GM11168 (cell line): ENCODE data around the gene STK36.

Experiments used
- in situ Hi-C: fragments of 300-500 bp; cut with MboI; formaldehyde crosslinking; loops from one replicate; pipeline ENCODE4 v1.12.0; 2022; ENCODE audit warnings: low sequenced_read_pairs; ENCODE audit not compliant: unreplicated experiment

STK36 gene

DNA sequence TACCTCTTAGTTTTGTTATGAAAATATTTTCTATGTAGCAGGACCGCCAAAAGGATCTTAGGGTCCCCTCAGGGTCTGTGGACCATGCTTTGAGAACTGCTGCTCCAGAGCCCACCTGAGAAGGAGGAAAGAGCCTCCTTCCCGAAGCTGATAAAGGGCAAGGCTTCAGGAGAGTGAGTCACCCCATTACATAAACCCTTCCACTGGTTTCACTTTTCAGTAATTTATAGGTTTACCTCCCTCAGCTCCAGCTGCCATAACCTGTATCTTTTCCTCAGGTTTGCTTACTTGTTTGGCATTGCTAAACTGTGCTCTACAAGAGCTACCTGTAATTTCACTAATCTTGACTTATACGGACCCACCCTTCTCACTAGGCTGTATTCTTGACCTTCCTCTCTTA lies 45.4 kb downstream of the STK36 start:
- in situ Hi-C loops, result no loop called here

DNA sequence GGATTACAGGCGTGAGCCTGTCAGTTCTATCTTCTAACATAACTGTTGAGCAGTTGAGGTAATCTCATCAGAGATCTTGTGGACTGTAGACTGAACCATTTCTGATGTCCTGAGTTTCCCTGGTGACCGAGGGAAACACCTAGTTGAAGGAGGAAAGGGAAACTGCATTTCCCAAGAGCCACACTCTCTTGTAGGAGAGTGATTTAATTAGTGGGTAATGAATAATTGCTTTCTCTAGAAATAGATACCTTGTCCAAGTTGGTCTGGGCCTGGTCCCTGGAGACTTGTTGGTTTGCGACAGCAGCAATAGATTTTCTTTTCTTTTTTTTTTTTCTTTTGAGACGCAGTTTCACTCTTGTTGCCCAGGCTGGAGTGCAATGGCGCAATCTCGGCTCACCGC lies 46.2 kb downstream of the STK36 start:
- in situ Hi-C loops, result no loop called here

DNA sequence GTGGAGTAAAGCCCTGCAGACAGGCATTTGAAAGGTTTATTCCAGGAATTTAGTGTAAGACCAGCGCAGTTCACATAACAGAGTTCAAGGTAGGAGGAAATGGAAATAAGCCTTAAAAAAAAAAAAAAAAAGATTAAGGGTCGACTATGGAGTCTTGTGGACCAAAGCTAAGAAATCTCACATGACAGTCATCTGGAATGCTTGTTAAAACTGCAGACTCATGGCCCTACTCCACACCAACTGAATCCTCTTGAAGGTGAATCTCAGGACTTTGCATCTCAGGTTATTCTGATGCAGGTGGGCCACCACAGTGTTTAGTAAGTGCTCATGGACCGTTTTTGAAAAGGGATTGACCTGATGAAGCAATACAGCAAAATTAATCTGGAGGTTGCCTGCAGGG lies 47.6 kb downstream of the STK36 start:
- in situ Hi-C loops, result no loop called here

DNA sequence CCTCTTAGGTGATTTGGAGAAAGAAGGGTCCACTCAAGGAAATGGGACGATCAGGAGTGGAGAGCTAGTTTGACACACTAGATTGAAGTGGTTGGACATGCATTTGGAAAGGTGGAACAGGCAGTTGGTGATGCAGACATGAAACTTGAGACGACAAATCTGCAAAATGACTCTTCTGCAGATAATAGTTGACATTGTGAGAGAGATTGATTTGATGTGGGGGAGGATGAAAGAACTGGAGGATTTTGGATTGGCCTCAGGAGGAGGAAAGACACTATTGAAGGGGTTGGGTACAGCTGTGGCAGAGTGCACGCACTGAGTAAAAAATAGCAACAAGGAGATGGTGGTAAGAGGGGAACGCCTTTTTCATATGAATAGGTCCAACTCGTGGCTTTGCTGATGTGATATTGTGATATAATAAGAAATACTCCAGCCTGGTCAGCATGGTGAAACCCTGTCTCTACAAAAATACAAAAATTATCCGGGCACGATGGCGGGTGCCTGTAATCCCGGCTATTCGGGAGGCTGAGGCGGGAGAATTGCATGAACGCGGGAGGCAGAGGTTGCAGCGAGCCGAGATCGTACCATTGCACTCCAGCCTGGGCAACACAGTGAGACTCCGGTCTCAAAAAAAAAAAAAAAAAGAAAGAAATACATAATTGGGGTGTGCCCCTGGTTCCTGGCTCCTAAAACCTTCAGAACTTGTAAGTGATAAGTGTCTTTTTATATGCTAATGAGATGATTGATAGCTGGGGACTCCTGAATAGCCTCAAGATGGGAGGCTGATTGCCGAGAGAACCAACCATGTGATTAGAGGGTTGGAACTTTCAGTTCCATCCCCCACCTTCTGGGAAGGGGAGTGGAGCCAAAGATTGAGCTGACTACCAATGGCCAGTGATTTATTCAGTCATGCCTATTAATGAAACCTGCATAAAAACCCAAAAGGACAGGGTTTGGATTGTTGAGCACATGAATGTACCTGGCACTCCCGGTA lies 48.5 kb downstream of the STK36 start:
- in situ Hi-C loops, result no loop called here

DNA sequence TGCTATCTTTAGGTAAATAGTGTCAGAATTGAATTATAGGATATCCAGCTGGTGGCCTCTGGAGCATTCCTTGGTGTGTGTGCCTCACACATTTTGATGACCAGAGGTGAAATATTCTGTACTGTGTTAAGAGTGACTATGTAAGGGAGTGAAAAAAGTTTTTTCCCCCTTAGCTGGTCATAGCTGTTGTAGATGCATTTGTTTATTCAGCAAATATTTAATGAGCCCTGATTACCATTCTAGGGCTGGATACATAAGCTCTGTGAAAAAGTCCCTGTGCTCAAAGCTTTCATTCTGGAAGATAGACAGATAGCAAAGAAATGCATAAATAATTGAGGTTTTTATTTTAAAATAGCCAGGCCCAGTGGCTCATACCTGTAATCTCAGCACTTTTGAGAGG lies 49.6 kb downstream of the STK36 start:
- in situ Hi-C loops, result no loop called here

DNA sequence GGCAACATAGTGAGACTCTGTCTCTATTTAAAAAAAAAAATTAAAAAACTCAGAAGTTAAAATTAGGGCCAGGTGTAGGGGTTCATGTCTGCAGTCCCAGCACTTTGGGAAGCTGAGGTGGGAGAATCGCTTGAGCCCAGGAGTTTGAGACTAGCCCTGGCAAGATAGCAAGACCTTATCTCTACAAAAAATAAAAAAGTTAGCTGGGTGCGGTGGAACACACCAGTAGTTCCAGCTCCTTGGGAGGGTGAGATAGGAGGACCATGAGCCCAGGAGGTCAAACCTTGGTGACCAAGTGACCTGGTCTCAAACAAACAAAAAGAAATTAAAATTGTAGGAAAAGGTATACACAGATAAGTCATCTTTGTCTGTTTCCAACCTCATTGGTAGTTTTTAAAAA lies 50.0 kb downstream of the STK36 start:
- in situ Hi-C loops, result no loop called here

DNA sequence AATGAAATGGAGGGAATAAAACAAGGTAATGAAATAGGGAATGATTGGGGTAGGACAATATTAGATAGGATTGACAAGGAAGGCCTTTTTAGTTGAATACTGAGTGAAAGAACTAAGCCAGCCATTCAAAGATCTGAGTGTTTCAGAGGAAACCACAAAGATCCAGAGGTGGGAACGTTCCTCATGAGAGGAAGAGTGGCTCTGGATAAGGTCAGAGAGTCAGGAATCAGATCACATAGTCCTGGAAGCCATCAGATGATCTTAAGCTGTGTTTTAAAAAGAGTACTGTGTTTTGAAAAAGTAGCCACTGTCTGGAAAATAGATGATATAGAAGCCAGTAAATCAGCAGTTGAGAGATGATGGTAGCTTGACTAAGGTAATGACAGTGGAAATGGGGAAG lies 50.5 kb downstream of the STK36 start:
- in situ Hi-C loops, result no loop called here

DNA sequence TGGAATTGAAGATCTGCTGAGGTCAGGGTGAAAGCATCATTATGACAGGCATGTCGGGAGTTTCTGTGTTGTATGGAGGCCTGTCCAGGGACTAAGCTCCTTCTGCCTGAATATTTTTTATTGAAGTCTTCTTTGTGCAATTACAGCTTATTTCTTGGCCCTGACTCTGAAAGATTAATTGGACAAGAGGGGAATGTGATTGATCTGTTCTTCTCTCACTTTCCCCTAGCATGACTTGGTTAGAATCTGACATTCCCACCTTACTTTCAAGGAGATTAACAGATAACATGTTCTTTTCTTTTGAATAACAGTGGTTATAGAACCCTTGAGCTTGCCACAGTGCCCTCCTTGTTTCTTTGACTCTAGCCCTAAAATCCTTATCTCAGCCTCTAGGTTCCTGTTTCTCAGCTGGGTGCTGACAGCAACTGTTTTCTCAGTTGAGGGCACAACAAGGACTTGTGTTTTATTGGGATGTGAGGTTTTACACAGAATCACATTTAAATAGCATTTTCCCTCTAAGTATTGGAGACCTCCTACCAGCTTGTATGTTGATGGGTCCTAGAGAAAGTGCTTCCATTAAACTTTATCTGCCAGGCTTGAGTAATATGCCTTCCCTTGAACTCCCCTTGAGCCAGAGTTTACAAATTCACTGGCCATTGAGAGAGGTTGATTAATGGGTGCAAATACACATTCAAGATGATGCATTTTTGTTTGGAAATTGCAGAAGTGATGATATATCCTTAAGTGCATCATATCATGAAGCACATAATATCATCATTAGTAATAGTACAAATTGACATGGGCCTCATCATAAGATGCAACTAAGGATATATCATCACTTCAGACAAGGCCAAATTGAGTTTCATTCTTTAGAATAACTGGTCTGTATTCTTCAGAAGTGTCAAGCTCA lies 51.2 kb downstream of the STK36 start:
- in situ Hi-C loops, result no loop called here

DNA sequence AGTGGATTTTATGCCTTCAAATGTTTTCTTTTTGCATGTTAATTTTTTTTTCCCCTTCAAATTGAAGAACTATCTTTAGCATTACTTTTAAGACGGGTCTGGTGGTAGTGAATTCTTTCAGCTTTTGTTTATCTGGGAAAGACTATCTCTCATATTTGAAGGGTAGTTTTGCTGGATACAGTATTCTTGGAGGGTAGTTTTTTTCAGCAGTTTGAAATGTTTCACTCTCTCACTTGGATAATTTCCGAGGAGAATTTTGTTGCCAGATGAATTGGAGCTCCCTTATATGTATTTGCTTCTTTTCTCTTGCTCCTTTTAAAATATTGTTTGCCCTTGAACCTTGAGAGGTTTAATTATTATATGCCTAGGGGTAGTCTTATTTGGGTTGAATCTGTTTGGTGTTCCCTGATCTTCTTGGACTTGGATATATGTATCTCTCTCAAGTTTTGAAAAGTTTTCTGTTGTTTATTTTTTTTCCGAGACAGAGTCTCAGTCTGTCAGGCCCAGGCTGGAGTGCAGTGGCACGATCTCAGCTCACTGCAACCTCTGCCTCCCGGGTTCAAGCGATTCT lies 54.2 kb downstream of the STK36 start:
- in situ Hi-C loops, result no loop called here

DNA sequence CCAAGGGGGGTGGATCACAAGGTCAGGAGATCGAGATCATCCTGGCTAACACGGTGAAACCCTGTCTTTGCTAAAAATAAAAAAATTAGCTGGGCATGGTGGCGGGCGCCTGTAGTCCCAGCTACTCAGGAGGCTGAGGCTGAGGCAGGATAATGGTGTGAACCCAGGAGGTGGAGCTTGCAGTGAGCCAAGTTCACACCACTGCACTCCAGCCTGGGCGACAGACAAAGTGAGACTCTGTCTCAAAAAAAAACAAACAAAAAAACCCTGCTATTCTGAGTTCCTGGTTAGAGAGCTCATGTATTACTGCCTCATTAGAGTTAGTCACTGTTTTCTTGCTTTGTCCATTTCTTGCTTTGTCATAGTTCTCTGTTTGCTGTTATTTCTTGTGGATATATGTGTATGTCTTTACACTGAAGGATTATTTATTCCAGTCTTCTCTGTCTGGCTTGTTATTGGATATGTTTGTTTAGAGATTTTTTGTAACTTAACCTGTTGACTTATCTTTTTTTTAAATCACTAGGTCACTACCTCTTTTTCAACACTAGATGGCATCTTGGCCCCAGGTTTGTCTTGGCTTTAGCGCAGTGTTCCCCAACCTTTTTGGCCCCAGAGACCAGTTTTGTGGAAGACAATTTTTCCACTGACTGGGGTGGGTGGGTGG lies 55.7 kb downstream of the STK36 start:
- in situ Hi-C loops, result no loop called here

DNA sequence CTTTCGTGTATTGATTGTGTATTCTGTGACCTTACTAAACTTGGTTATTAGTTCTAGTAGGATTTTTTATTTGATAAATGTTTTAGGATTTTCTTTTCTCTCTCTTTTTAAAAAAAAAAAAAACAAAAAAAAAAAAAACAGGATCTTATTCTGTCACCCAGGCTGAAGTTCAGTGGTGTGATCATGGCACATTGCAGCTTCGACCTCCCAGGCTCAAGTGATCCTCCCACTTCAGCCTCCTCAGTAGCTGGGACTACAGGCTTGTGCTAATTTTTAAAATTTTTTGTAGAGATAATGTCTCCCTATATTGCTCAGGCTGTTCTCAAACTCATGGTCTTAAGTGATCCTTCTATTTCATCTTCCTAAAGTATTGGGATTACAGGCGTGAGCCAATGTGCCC lies 57.8 kb downstream of the STK36 start:
- in situ Hi-C loops, result no loop called here

DNA sequence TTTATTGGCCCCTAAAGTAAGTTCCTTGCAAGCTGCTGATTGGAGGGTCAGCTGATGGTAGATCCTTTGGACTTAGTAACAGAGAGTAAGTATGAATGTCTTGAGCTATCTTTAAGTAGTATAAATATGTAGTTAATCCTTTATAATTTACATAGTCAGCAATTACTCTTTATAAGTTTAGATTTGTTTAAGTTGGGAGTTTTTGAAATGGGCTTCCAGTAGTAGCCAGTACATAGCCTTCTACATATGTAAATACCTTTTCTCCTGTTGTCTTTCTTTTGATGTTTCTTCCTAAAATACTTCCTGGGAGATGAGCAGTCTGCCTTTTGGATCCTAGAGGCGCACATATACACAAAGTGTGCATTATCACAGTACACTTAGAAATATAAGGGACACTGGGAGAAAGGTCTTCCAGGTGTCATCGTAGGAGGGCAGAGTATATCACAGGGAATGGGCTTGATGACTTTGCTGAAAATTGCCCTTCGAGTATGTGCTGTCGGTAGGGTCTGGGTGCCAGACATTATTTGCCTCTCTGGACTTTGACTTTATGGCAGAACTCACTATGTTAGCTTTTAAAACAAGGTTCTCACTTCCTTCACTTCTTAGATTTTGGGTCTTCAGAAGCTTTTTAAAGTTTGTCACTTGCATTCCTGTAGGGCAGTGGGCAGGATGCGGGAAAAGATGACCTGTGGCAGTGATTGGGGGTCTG lies 60.3 kb downstream of the STK36 start:
- in situ Hi-C loops, result no loop called here

DNA sequence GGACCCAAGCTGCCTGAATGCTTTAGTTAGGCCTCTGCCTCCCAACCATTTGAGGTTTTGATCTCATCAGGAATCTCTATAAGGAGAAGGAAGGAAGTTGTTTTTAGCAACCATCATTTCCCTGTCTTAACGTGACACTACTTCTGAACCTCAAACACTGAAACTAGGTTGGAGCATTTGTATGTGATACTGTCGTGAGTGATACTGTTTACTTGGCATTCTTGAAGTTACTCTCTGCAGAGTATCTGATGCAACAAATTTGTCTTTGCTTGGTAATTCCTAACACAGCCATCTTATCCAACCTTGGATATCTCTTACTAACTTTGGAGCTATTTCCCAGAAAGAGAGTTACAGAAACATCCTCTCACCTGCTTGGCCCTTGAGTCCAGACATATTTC lies 60.9 kb downstream of the STK36 start:
- in situ Hi-C loops, result no loop called here

DNA sequence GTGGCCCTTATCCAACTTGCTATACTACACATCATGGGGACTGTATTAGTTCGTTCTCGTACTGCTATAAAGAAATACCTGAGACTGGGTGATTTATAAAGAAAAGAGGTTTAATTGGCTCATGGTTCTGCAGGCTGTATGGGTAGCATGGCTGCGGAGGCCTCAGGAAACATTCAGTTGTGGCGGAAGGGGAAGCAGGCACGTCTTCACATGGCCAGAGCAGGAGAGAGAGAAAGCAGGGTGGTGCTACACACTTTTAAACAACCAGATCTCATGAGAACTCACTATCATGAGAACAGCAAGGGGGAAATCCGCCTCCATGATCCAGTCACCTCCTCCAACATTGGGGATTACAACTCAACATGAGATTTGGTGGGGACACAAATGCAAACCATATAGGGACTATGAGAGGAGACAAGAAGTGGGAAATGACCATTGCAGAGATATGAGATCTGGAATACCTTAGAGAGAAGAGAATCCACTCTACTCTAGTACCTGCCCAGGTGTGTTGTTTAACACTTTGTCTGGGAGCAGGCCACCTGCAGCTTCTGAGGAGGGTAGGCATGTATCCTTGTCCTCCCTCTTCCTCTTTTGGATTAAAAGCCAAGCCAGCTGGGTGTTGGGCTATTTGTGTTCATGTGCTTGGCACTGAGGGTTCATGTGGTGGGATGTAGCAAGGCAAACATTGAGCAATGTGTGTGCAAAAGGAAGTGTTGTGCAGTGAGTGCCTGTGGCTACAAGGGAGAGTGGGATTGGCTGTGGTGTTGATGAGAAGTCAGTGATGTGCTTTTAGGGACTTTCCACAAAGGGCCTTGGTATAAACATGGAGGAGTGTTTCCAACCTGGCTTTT lies 61.5 kb downstream of the STK36 start:
- in situ Hi-C loops, result no loop called here

DNA sequence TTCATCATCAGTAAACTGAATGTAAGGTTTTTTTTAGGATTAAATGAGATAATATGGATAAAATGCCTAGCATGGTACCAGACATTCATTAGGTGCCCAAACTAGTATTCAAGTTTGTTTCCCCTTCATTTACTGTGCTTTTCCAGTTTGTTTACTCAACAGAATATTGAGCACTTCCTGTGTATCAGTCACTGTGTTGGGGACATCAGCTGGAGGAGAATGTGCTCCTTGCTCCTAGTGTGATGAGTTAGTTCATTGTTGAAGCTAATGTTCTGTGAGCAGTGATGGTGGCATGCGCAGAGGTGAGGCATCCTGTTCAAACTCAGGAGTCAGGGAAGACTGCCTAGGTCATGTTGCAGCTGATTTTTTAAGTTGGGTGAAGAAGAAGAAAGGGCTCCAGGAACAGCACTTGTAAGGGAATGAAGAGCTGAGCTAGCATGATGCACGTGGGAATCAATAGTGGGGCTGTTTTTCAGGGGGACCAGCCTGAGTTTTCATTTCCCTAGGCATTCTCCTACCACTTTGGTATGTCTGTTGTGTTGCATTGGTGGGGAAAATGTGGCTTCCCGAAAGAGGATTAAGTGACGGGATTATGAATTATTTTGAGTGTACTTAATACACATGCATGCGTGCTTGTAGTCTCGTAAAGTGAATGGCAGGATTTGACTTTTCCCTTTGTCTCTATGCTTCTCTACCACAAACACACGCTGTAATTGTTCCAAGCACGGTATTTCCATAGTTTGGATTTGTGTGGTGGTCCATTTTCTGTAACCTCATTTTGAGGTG lies 62.5 kb downstream of the STK36 start:
- in situ Hi-C loops, result no loop called here

DNA sequence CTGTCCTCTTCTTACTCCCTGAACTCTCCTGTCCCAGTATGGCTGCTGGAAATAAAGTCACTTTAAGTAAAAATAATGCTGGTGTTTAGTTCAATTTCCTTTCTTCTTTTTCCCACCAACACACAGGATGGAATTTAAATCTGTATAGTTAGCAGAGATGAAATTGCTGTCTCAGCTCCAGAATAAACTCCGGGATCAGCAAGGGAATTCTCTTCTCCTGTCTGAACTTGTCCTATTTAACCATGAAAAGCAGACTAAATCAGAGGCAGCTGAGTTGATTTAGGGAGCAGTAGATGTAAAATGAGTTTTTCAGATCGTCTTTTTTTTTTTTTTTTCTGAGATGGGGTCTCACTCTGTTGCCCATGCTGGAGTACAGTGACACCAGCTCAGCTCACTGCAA lies 64.6 kb downstream of the STK36 start:
- in situ Hi-C loops, result no loop called here

DNA sequence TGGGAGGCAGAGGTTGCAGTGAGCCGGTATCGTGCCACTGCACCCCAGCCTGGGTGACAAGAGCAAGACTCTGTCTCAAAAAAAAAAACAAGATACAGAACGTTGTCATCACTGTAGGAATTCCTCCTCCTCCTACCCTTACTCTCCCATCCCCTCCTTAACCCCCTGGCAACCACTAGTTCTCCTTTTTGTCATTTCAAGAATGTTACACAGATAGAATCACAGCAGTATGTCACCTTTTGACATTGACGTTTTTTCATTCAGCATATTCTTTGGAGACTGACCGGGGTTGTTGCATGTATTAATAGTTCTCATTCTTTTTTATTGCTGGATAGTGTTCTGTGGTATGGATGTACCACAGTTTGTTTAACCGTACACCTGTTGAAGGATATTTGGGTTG lies 71.2 kb downstream of the STK36 start:
- in situ Hi-C loops, result no loop called here

DNA sequence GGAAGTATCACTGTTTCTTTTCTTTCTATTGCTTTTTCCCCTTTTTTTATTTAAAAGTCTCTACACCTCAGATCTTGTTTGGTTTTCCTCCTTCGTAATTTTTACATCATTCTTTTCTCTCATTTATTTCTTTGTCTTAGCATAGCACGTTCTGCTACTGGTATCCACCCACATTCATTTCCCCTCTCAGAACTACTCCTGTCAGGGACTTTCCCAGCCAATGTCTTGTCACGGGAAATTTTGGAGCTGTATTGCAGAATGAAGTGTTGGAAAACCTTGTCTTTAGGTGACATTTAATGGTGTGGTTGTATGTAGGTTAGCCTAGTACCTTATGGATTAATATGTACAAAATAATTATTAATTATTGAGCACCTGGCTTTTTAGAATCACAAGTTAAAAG lies 72.7 kb downstream of the STK36 start:
- in situ Hi-C loops, result no loop called here
